Large intestine (tissue), 12 donors: ENCODE results near the gene LYRM2. TPM values are rescaled to one million over a fixed set of nuclear protein-coding genes. Genes with fewer than 3 reads are reported as not detected.

Source experiments
- DNase-seq, 2 donors: peaks; one replicate each; pipeline versions ENCODE4 v3.0.0 to v3.0.0-alpha.2; 2013
- H3K27ac ChIP-seq: one replicate; pipeline ENCODE4 v1.5.1; 2013; ENCODE audit warnings: low read length
- H3K27me3 ChIP-seq: 2 replicates; pipeline ENCODE4 v1.6.1; 2013; ENCODE audit warnings: low read length; ENCODE audit not compliant: control insufficient read depth, insufficient read depth
- H3K36me3 ChIP-seq: 2 replicates; pipeline ENCODE4 v1.6.1; 2013; ENCODE audit warnings: low read length; ENCODE audit not compliant: control insufficient read depth, insufficient read depth
- H3K4me1 ChIP-seq: one replicate; pipeline ENCODE4 v1.6.1; 2013; ENCODE audit warnings: low read length; ENCODE audit not compliant: control insufficient read depth, insufficient read depth
- H3K4me3 ChIP-seq: one replicate; pipeline ENCODE4 v1.5.1; 2013; ENCODE audit warnings: low read length
- H3K9me3 ChIP-seq: one replicate; pipeline ENCODE4 v1.6.1; 2013; ENCODE audit warnings: mild to moderate bottlenecking, low read depth, low read length, moderate library complexity; ENCODE audit not compliant: control insufficient read depth
- WGBS: methylation state at CpG from one replicate; pipeline ENCODE4 v1.1.5; 2013; ENCODE audit warnings: low lambda C conversion rate; ENCODE audit not compliant: insufficient coverage; 5-methylcytosine and 5-hydroxymethylcytosine counted together
- long read RNA-seq, 11 donors: transcript quantifications; one replicate each; lab custom pipeline, GENCODE V29; 2026
- polyA plus RNA-seq: library from polyadenylated mRNA; unstranded; fragments of 120-200 nt; gene quantifications from one replicate; pipeline ENCODE4 v1.2.1, GENCODE V29; 2013

Gene LYRM2, protein sequence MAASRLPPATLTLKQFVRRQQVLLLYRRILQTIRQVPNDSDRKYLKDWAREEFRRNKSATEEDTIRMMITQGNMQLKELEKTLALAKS
- polyA plus RNA-seq, result 39.3 TPM
- long read RNA-seq, donor 1, full-length matches to known transcripts, result 16 of 16 reads
- long read RNA-seq, donor 1, partial matches to known transcripts, result 0 of 16 reads
- long read RNA-seq, donor 1, other reads (novel, unspliced or antisense), result 0 of 16 reads
- long read RNA-seq, donor 2, full-length matches to known transcripts, result 34 of 34 reads
- long read RNA-seq, donor 2, partial matches to known transcripts, result 0 of 34 reads
- long read RNA-seq, donor 2, other reads (novel, unspliced or antisense), result 0 of 34 reads
- long read RNA-seq, donor 3, full-length matches to known transcripts, result 34 of 34 reads
- long read RNA-seq, donor 3, partial matches to known transcripts, result 0 of 34 reads
- long read RNA-seq, donor 3, other reads (novel, unspliced or antisense), result 0 of 34 reads
- long read RNA-seq, donor 4, partial matches to known transcripts, result 0 of 1 reads
- long read RNA-seq, donor 4, other reads (novel, unspliced or antisense), result 0 of 1 reads
- long read RNA-seq, donor 5, full-length matches to known transcripts, result 18 of 18 reads
- long read RNA-seq, donor 5, partial matches to known transcripts, result 0 of 18 reads
- long read RNA-seq, donor 5, other reads (novel, unspliced or antisense), result 0 of 18 reads
- long read RNA-seq, donor 6, full-length matches to known transcripts, result 26 of 26 reads
- long read RNA-seq, donor 6, partial matches to known transcripts, result 0 of 26 reads
- long read RNA-seq, donor 6, other reads (novel, unspliced or antisense), result 0 of 26 reads
- long read RNA-seq, donor 7, full-length matches to known transcripts, result 16 of 16 reads
- long read RNA-seq, donor 7, partial matches to known transcripts, result 0 of 16 reads
- long read RNA-seq, donor 7, other reads (novel, unspliced or antisense), result 0 of 16 reads
- long read RNA-seq, donor 8, full-length matches to known transcripts, result 35 of 54 reads
- long read RNA-seq, donor 8, partial matches to known transcripts, result 19 of 54 reads
- long read RNA-seq, donor 8, other reads (novel, unspliced or antisense), result 0 of 54 reads
- long read RNA-seq, donor 9, full-length matches to known transcripts, result 25 of 25 reads
- long read RNA-seq, donor 9, partial matches to known transcripts, result 0 of 25 reads
- long read RNA-seq, donor 9, other reads (novel, unspliced or antisense), result 0 of 25 reads
- long read RNA-seq, donor 10, full-length matches to known transcripts, result 41 of 41 reads
- long read RNA-seq, donor 10, partial matches to known transcripts, result 0 of 41 reads
- long read RNA-seq, donor 10, other reads (novel, unspliced or antisense), result 0 of 41 reads
- long read RNA-seq, donor 11, full-length matches to known transcripts, result 24 of 24 reads
- long read RNA-seq, donor 11, partial matches to known transcripts, result 0 of 24 reads
- long read RNA-seq, donor 11, other reads (novel, unspliced or antisense), result 0 of 24 reads

DNA sequence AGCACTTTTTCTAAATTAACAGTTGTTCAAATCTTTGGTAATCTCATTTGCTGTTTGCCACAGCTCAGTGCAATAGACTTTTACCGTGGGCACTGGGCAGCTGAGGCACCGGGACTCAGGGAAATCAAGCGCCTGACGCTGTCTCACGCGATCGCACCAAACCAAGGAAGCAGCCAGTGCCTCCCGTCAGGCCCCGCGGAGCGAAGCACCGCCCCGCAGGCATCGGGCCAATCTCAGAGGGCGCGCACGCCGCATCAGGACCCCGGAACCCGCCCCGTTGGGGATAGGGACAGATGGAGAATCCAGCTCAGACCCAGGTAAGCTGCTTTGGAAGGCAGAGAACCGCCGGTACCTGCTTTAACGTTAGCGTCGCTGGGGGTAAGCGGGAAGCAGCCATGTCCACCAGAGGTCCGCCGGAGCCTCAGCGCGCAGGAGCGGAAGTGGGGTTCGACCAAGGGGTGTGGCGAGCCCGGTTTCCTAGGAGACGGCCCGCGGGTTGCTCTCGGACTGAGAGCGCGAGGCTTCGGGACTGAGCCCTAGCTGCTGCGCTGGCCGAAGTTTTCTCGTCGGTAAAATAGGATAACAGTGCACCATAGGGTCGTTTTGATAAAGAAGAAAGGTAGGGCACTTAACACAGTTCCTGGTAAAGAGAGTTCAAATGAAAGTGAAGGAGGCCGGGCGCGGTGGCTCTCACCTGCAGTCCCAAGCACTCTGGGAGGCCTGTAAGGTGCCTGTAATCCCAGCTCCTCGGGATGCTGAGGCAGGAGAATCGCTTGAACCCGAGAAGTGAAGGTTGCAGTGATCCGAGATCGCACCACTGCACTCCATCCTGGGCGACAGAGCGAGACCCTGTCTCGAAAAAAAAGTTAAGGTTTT, at the start of gene LYRM2:
Gene LYRM2 (minus strand): TSS at position 428 of the 876 bp plus-strand sequence. CDS start 31 bp downstream, at position 397.
- WGBS, result 40% methylated on average over 1 of the region's 58 CpGs
- Histone ChIP-seq H3K9me3 (no peaks in the 10 kb centered on the region), H3K36me3 (peaks cover 27% of the 10 kb centered on the region)

DNA sequence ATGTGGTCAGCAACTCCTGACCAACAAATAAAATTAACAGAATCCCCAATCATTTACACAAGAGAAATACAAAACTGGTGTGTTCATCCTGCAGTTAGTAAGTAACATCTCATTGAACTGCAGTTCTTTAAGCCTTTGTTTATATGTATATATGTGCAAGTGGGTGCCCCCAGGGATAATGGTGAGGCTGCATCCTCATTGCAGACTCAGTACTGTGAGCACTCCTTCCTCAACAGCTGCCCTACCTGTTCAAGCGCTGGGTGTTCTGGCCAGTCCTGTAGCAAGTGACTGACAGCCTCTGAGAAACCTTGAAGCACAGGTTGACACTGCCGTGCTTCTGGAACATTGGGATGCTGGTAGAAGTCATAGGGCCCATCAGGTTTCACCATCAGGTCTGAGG, 49.8 kb upstream of the LYRM2 start:
- Histone ChIP-seq H3K36me3 (peaks cover 89% of the 10 kb centered on the region), H3K27ac (no peak overlapping the region), H3K4me3 (no peak overlapping the region), H3K4me1 (no peaks in the 10 kb centered on the region), H3K27me3 (no peaks in the 10 kb centered on the region), H3K9me3 (no peaks in the 10 kb centered on the region)
- DNase-seq, result no peak
- WGBS, result no CpG with 5 or more reads among the region's 2 CpGs

More for the DNA sequence above, at the start of gene LYRM2:
- Histone ChIP-seq H3K4me1 (peaks cover 7% of the 10 kb centered on the region), H3K4me3 (peak within 1 kb of the TSS; percentile 92), H3K27me3 (no peaks in the 10 kb centered on the region), H3K27ac (peak within 1 kb of the TSS; percentile 94)
- DNase-seq, result peak; percentile 93 to 96

DNA sequence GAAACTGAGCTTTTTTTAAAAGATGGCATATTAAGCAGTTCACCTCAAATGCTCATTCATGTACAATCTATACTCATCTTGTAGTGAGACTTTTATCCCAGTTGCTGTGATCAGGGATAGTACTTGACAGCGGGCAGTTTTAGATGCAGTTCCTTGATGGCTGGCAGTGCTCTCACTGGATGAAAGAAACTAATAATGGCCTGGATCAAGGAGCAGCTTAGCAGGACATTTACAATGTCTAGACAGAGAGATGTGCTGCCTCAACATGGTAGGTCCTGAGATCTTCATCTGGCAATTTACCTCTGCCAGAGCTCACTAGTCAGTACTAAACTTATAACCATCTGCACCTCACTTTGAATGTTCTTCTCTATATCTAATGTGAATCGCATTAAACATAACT, 46.8 kb upstream of the LYRM2 start:
- DNase-seq, result no peak
- Histone ChIP-seq H3K27ac (no peak overlapping the region), H3K36me3 (peaks cover 87% of the 10 kb centered on the region), H3K4me1 (no peaks in the 10 kb centered on the region), H3K4me3 (no peak overlapping the region), H3K9me3 (no peaks in the 10 kb centered on the region), H3K27me3 (no peaks in the 10 kb centered on the region)
- WGBS, result no CpG with 5 or more reads among the region's 2 CpGs

DNA sequence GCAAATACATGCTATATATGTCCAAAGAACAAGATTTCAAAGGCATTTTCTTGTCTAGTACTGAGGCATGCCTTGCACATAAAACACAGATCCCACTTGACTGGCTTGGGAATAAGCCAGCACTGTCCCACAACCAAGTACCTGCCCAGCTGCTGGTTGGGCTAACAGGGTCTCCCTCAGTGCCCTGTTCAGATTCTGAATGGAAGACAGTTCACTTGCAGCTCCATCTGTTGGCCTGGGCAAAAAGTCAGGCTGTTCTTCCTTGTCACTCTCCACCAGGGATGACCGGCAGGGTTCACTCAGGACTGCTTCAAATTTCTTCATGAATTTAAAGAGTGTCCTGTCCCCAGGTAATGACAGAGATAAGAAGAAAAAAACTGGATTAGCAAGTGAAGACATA, 44.4 kb upstream of the LYRM2 start:
- WGBS, result 100% methylated on average over 1 of the region's 1 CpG

DNA sequence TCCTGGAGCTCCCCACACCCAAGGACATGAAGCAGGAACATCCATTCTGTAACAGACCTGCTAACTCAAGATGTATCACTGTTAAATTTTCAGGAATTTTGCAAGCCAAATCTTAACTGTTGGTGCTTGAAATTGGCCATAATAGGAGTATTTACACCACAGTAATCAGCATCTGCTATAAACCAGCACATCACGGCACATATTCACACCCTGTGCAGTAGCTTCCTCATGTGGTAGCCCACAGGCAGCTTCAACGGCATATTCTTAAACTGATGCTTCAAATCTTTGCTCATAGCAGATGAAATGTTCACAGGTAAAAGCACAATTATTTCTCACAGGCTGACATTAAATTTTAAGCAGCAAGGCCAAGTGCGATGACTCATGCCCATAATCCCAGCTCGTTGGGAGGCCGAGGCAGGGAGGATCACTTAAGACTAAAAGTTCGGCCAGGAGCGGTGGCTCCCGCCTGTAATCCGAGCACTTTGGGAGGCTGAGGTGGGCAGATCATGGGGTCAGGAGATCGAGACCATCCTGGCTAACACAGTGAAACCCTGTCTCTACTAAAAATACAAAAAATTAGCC, 43.5 kb upstream of the LYRM2 start:
- Histone ChIP-seq H3K36me3 (peaks cover 89% of the 10 kb centered on the region), H3K27ac (no peak overlapping the region), H3K27me3 (no peaks in the 10 kb centered on the region), H3K4me3 (no peak overlapping the region), H3K9me3 (no peaks in the 10 kb centered on the region), H3K4me1 (no peaks in the 10 kb centered on the region)
- DNase-seq, result no peak
- no CpG with 5 or more reads among the region's 10 CpGs for WGBS

More for the DNA sequence above, 44.4 kb upstream of the LYRM2 start:
- no peak for DNase-seq
- peaks cover 90% of the 10 kb centered on the region for H3K36me3 ChIP-seq
- H3K27ac ChIP-seq, result no peak overlapping the region
- no peaks in the 10 kb centered on the region for H3K27me3 ChIP-seq
- H3K4me3 ChIP-seq, result no peak overlapping the region
- H3K9me3 ChIP-seq, result no peaks in the 10 kb centered on the region
- no peaks in the 10 kb centered on the region for H3K4me1 ChIP-seq

DNA sequence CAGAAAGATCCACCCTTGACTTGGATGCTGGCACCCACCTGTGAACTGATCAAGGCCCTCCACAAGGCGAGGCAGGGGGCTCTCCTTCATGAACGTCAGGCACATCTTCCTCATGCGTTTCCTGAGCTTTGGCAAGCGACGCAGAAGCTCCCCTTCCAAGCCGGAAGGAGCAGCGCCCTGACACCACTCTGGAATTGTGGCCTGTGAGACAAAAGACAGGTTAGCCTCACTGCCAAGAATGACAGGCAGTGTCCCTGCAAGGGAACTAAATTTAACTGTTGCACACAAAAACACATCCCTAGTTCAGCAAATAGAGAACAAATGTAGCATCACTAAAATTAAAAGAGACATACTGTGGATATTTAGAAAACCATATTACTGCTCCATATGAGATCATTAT, 42.0 kb upstream of the LYRM2 start:
- peaks cover 88% of the 10 kb centered on the region for H3K36me3 ChIP-seq
- no CpG with 5 or more reads among the region's 7 CpGs for WGBS
- no peak overlapping the region for H3K4me3 ChIP-seq
- no peaks in the 10 kb centered on the region for H3K27me3 ChIP-seq
- H3K9me3 ChIP-seq, result no peaks in the 10 kb centered on the region
- H3K27ac ChIP-seq, result no peak overlapping the region
- DNase-seq, result no peak
- H3K4me1 ChIP-seq, result no peaks in the 10 kb centered on the region

DNA sequence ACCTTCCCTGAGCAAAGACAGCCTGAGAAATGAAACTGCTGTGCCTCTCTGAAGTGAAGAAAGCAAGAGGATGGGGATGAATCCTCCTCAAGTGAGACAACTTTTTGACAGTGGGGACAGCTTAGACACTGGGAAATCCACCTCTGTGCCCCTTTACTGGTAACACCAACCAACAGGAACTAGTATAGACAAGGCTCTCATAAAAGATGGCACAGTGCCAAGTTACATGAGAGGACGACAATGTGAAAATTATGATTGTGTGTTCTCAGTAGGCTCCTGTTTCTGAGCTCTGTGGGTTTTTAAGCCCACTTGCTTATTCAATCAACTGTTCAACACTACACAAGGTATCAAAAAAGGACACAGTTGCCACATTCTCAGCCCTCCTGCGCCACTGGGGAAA, 41.6 kb upstream of the LYRM2 start:
- no CpG with 5 or more reads among the region's 2 CpGs for WGBS
- Histone ChIP-seq H3K9me3 (no peaks in the 10 kb centered on the region), H3K4me1 (no peaks in the 10 kb centered on the region), H3K4me3 (no peak overlapping the region), H3K27ac (no peak overlapping the region), H3K36me3 (peaks cover 88% of the 10 kb centered on the region), H3K27me3 (no peaks in the 10 kb centered on the region)
- DNase-seq, result no peak

DNA sequence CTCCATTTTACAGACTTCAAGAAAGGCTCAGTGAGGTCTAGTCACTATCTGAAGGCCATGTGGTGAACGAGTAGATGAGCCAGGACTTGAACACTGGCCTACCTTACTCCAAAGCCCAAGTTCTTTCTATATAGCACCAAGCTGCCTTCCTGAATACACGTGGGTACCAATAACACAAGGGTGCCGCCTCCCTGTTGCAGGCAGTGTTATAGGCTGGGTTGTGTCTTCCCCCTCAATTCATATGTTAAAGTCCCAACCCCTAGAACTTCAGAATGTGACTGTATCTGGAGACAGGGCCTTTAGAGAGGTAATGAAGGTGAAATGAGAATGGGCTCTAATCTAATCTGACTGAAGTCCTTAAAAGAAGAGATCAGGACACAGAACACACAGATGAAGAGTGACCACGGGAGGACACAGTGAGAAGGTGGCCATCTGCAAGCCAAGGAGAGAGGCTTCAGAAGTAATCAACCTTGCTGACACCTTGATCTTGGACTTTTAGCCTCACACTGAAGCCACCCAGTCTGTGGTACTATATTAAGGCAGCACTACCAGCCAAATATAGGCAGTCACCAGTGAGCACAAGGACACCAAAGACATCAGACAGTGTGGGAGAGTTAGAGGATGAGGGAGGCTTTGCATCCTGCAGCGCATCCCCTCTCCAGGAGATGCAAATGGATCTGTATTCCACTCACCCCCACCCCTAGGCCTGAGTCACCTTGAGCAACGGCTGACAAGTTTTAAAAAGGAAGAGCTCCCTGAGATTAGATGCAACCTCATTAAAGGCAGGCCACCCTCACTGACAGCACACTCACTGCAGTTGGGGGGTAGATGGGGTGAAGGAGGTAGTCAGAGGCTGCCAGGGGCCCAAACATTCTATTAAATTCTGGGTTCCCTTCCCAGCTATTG, 40.9 kb upstream of the LYRM2 start:
- WGBS, result no CpG with 5 or more reads among the region's 6 CpGs
- DNase-seq, result no peak
- H3K4me3 ChIP-seq, result no peak overlapping the region
- H3K27ac ChIP-seq, result no peak overlapping the region
- H3K4me1 ChIP-seq, result no peaks in the 10 kb centered on the region
- peaks cover 88% of the 10 kb centered on the region for H3K36me3 ChIP-seq
- H3K9me3 ChIP-seq, result no peaks in the 10 kb centered on the region
- H3K27me3 ChIP-seq, result no peaks in the 10 kb centered on the region
